Purkinje cell (primary cell): ENCODE data around the gene ACAP1. TPM values are rescaled to one million over a fixed set of nuclear protein-coding genes. Genes with fewer than 3 reads are reported as not detected.

Experiments used
- polyA plus RNA-seq: library from polyadenylated mRNA; unstranded; fragments of >200 nt; fragmentation: Nextera tagmentation; gene quantifications from 2 replicates; pipeline ENCODE4 v1.2.1, GENCODE V29; 2014

The ACAP1 gene, protein sequence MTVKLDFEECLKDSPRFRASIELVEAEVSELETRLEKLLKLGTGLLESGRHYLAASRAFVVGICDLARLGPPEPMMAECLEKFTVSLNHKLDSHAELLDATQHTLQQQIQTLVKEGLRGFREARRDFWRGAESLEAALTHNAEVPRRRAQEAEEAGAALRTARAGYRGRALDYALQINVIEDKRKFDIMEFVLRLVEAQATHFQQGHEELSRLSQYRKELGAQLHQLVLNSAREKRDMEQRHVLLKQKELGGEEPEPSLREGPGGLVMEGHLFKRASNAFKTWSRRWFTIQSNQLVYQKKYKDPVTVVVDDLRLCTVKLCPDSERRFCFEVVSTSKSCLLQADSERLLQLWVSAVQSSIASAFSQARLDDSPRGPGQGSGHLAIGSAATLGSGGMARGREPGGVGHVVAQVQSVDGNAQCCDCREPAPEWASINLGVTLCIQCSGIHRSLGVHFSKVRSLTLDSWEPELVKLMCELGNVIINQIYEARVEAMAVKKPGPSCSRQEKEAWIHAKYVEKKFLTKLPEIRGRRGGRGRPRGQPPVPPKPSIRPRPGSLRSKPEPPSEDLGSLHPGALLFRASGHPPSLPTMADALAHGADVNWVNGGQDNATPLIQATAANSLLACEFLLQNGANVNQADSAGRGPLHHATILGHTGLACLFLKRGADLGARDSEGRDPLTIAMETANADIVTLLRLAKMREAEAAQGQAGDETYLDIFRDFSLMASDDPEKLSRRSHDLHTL
- polyA plus RNA-seq: 4.1 and 5.8 TPM in 2 replicates

DNA sequence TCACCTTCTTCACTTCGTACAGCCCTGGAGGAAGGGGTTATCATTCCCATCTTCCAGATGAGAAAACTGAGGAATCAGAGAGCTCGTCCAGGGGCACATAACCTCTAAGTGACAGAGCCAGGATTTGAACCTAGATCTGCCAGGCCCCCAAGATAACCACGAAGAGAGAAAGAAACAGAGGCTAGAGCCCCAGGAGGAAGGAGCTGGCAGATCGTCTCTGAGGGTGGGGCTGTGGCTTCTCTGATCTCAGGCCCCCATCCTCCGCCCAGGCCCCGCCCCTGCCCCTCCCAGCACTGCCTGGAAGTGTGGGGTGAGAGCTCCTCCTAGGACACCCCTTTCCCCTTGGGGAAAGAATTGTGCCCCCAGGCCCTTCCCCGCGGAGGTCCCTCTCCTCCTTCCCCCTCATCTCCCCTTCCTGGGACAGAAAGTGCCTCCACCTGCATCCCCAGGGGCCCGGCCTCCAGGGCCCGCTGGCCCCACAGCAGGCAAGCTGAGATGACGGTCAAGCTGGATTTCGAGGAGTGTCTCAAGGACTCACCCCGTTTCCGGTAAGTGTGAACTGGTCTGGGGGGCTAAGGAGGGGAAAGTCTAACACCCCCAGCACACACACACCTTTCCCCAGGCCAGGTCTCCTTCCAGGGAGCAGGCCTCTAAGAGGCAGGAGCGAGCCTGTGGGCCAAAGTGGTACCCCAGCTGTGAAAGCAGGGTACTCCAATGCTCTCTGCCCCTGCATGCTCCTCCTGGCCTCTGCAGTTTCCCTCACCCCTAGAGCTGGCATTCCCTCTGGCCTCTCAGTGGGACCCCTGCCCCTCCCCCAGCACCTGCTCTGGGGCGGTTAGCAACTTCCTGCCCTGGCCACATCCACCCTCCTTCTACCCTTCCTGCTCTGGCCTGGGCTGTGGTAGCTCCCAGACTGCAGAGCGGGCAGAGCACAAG is at the start of gene ACAP1:
Gene ACAP1, plus strand, starts transcription at position 290 of the 936 bp plus-strand sequence. Its CDS starts 206 bp downstream, at position 496.

DNA sequence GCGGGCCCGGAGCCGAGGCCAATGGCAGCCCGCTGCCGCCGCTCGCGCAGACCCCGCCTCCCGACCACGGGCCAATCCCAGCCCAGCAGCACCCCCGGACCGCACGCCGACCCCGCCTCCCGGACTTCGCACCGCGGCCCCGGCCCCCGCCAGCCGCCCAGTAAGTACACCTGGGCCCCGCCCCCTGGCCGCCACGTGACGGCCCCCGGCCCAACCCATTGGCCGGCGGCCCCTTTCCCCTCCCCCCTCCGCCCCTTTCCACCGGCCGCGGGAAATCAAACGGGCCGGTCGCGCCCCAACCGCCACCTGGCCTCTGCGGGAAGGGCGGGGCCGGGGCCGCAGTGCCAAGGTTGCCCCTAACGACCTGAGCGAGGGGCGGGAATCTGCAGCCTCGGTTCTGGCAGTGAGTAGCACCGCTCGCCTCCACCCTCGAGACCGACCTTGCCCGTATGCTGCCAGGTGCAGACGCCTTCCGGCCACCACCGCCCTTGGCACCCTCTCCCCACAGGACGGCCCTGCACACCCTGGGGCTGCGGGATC is 41.6 kb upstream of the ACAP1 start, which contains the start of gene YBX2:
Gene YBX2, minus strand, starts transcription at position 26 of the 540 bp plus-strand sequence. CDS start 139 bp downstream, outside the sequence.

DNA sequence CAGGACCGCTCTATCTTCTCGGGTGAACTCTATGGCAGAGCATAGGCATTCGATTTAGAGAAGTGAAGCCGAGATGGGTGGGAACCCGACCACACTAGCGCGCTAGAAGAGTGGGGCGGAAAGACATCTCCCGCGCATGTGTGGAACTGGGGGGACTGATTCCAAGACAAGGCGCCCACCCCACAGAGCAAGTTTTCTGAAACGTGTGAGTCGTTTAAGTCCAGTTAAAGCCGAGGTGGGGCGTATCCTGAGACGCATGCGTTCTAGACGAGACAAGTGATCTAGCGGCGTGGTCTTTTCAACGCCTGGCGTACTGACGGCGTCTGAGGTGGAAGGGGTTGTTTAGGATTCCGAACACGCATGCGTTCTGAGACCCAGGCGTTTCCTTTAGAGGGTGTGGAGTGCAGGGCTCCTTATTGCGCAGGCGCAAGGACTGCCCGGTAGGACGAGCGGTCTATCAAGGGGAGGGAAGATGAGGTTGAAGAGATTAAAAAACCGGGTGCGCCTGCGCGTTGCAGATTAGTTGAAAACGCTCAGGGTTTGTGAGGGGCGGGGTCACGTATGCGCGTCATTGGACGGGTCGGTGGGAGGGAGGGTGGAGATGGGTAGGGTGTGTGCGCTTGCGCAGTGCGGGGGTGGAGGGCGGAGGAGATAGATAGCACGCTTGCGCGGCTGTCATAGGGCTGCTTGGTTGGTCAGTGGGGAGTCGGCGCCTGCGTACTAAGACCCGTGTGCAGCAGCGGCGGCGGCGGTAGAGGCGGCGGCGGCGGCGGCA is 29.2 kb upstream of the ACAP1 start, which contains the start of gene EIF5A:
Gene EIF5A, plus strand, starts transcription at position 718 of the 775 bp plus-strand sequence. CDS start 2,008 bp downstream, outside the sequence.

DNA sequence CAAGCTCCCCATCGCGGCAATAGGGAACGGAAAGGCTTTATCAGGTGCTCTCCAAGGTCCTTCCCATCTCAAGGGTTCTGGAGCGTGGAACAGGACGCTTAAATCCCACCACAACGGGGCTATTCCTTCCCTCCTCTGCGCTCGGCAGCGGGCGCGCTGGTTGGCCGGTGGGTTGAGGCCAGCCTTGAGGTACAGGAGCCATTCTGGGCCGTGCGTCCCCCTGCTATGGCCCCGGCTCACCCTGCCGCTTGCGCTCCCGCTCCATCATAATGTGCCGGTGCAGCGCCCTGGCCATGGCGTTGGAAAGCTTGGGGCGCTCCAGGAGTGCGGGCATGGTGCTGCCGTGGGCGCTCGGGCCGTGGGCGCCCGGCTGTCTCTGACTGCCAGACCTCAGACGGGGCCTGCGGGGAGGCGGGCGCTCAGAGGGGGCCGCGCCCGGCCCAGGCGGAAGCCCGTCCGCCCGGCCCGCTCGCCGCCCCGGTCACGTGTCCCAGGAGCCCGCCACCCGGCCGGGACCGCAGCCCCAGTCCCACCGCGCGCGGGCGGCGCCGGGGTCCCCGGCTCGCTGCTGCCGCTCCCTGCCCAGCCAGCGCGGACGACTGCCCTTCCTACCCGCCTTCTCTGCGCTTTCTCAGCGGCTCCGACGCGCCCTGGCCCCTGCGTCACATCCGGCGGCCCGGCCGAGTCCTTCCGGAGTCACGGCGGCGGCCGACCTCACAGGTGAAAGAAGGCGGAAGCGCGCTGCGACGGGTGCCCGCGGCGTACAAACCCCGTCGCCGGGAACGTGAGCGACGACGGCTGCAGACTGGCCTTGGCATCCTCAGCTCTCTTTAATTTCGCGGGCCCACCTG is 21.4 kb upstream of the ACAP1 start, which contains the start of gene GPS2:
Gene GPS2, minus strand, starts transcription at position 642 of the 851 bp plus-strand sequence. Its CDS starts 308 bp downstream, at position 334.

DNA sequence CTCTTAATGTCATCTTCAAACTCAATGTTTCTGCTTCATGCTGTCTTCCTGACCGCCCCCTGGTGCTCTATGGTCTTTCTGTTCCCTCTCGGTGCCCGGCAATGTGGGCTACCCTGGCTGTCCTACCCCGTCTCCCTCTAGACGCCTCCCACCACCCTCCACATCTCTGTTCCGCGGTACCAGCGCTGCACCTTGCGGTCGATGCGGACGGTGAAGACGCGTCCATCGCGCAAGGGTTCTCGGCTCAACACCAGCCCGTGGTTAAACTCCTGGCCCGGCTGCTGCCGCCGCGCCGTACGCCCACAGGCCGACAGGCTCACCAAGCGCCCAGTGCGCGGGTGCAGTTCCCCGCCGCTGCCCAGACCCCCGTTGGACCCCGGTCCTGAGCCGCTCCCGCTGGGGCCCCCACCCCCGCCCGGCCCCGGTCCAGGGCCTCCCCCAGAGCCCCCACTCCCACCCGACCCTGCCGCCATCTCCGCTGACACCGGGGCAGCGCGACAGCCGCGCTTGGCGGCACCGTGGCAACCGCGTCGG is 7.4 kb upstream of the ACAP1 start, which contains the start of gene NEURL4:
Gene NEURL4, minus strand, starts transcription at position 496 of the 534 bp plus-strand sequence. Its CDS starts 23 bp downstream, at position 473.

DNA sequence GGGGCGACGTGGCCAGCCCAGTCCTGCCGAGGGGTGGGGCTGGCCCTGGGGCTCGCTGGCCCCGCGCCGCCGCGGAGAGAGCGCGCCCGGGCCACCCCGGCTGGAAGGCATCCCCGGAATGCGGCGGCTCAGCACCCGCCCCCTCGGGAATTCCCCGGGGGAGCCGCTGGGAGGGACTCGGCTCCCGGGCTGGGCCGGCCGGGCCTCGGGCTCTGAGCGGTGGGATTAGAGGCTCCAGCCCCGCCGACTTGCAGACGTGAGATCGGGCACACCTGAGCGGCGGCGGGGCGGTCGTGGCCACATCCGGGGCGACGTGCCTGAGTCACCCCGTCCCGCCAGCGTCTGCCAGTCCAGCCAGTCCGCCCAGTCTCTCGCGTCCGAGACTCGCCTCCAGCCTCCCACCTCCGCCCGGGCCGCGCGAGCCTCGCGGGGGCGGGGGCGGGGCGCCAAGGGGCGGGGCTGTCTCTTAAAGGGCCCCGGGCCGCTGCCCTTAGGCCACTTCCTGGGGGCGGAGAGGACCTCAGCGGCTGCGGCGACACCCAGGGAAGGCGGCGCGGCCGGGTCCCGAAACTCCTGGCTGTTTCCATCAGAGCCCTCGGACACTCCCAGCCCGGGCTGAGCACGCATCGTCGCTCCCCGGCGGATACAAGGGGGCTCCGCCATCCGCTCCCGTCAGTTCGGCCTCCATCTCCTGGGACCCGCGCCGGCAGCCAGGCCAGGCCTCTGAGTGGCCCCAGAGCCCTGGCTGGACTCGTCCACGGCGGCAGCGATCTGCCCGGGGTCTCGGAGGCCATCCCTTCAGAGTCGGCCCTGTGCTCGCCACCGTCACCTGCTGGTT is 15.6 kb downstream of the ACAP1 start, which contains the start of gene KCTD11:
Gene KCTD11, plus strand, starts transcription at position 498 of the 838 bp plus-strand sequence.

DNA sequence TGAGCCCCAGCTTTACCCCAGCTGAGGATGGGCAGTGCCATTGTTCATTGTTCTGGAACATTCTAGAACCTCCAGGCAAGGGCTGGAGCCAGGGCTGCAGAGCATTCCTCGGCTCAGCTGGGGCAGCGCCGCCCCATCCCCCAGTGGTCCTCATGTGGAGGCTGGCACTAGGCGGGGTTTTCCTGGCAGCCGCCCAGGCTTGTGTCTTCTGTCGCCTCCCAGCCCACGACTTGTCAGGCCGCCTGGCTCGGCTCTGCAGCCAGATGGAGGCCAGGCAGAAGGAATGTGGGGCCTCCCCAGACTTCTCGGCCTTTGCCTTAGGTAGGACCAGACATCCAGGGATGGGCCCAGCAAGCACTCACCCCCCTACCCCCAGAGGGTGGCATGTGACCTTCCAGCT is 18.7 kb downstream of the ACAP1 start, which contains the start of gene TMEM95:
Gene TMEM95, plus strand, starts transcription at position 104 of the 400 bp plus-strand sequence. Its CDS starts 49 bp downstream, at position 153.

DNA sequence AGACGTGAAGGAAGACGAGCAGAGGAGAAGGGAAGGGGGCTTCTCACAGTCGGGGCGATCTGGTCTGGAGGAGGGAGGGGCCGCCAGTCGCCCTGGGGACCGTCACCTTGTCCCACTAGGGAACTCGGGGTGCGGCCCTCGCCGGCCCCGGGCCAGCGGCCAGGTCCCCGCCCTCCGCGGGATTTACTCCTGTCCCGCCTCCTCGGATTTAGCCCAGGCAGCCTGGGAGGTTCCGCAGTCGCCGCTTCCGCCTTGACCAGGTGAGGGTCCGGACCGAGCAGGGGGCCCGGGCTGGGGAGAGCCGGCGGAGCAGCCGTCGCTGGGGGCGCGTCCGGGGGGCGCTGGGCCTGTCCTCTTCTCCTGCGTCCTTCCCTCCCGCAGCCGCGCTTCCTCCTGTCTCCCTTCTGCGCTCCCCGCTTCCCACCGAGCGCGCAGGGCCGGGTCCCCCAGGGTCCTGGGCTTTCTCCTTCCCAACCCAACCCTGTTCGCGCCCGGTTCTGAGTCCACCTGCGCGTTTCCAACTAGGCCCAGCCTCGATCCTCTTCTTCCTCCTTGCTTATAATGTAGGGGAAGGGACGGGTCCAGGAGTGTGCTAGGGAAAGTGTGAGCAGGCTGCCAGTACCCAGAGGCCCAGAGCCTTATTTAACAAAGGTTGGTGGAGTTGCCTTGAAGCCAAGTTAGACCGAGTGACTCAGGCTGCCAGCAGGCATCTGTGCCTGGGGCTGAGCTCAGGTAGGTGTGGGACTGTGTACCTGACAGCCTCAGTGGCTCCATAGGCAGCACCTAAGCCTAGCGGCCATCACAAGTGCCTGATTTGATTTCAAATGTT is 44.7 kb downstream of the ACAP1 start, which contains the start of gene TNK1:
Gene TNK1, plus strand, starts transcription at position 235 of the 829 bp plus-strand sequence. CDS start 1,838 bp downstream, outside the sequence.

DNA sequence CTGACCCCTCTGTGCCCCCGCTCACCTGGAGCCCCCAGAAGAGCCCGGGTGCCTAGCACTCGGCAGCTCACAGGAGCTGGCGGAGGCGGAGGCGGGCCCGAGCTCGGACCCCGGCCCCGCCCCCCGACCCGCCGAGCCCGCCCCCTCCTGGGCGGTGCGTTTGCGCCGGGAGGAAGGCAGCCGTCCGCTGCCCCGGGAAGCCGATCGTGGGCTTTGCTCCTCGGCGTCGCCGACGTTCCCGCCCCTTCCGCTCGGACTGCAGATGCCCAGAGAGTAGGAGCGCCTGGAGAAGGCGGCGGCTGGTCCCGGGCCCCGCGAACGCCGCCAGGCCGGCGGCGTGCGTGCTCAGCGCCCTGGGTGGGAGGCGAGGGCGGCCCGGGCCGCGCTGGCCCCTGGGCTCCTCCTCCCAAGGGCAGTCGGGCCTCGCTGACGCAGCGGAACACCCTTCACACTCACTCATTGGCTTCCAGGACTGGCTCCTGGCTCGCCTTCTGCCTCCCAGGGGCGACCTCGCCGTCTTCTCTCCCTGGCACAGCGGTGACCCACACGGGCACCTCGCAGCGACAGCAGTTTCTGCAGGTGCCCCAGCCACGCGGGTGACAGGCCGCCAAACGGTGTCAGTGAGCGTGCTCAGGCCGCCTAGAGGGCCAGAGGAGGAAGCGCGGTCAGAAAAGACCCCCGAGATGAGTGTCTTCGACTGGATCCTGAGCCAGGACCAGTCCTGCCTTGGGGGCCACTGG is 58.3 kb downstream of the ACAP1 start, which contains the start of gene PLSCR3:
Gene PLSCR3, minus strand, starts transcription at position 74 of the 740 bp plus-strand sequence. CDS start 415 bp downstream, outside the sequence.

Other genes with a start within 250 kb of the ACAP1 start
- gene ASGR2, start 221.7 kb upstream of the ACAP1 start, polyA plus RNA-seq: 0.57 and 4.5 TPM in 2 replicates
- gene ASGR1, start 157.2 kb upstream of the ACAP1 start, polyA plus RNA-seq: 1.7 and 5.0 TPM in 2 replicates
- 1.7 and 3.0 TPM in 2 replicates for gene DLG4, start 116.7 kb upstream of the ACAP1 start, polyA plus RNA-seq
- gene ACADVL, start 116.6 kb upstream of the ACAP1 start, polyA plus RNA-seq: 50.1 and 52.5 TPM in 2 replicates
- 0.91 and 1.8 TPM in 2 replicates for gene DVL2, start 102.0 kb upstream of the ACAP1 start, polyA plus RNA-seq
- 8.9 and 12.1 TPM in 2 replicates for gene PHF23, start 97.1 kb upstream of the ACAP1 start, polyA plus RNA-seq
- gene GABARAP, start 94.1 kb upstream of the ACAP1 start, polyA plus RNA-seq: 235 and 613 TPM in 2 replicates
- 9.3 and 15.5 TPM in 2 replicates for gene CTDNEP1, start 84.8 kb upstream of the ACAP1 start, polyA plus RNA-seq
- gene ELP5, start 84.3 kb upstream of the ACAP1 start, polyA plus RNA-seq: 15.8 and 16.6 TPM in 2 replicates
- not detected in 2 replicates for gene CLDN7, start 74.1 kb upstream of the ACAP1 start, polyA plus RNA-seq
- gene SLC2A4, start 54.8 kb upstream of the ACAP1 start, polyA plus RNA-seq: not detected in 2 replicates
- gene YBX2, start 41.9 kb upstream of the ACAP1 start, polyA plus RNA-seq: not detected in 2 replicates
- 41.6 and 47.0 TPM in 2 replicates for gene EIF5A, start 28.9 kb upstream of the ACAP1 start, polyA plus RNA-seq
- 42.5 and 54.6 TPM in 2 replicates for gene GPS2, start 21.2 kb upstream of the ACAP1 start, polyA plus RNA-seq
- 0.34 TPM in 1 of 2 replicates, not detected in the other for gene NEURL4, start 7.2 kb upstream of the ACAP1 start, polyA plus RNA-seq
- gene KCTD11, start 15.6 kb downstream of the ACAP1 start, polyA plus RNA-seq: not detected in 2 replicates
- not detected in 2 replicates for gene TMEM95, start 18.6 kb downstream of the ACAP1 start, polyA plus RNA-seq
- 0.15 TPM in 1 of 2 replicates, not detected in the other for gene TNK1, start 44.6 kb downstream of the ACAP1 start, polyA plus RNA-seq
- 1.3 and 1.8 TPM in 2 replicates for gene PLSCR3, start 58.0 kb downstream of the ACAP1 start, polyA plus RNA-seq
- 148 and 161 TPM in 2 replicates for gene TMEM256, start 67.6 kb downstream of the ACAP1 start, polyA plus RNA-seq
- gene NLGN2, start 71.3 kb downstream of the ACAP1 start, polyA plus RNA-seq: 6.6 and 13.0 TPM in 2 replicates
- gene SPEM1, start 83.8 kb downstream of the ACAP1 start, polyA plus RNA-seq: not detected in 2 replicates
- not detected in 2 replicates for gene SPEM2, start 89.1 kb downstream of the ACAP1 start, polyA plus RNA-seq
- not detected in 2 replicates for gene SPEM3, start 92.3 kb downstream of the ACAP1 start, polyA plus RNA-seq
- not detected in 2 replicates for gene TMEM102, start 98.9 kb downstream of the ACAP1 start, polyA plus RNA-seq
- 1.2 and 2.0 TPM in 2 replicates for gene FGF11, start 103.0 kb downstream of the ACAP1 start, polyA plus RNA-seq
- gene CHRNB1, start 108.5 kb downstream of the ACAP1 start, polyA plus RNA-seq: 14.7 and 16.0 TPM in 2 replicates
- 9.2 and 9.5 TPM in 2 replicates for gene ZBTB4, start 143.1 kb downstream of the ACAP1 start, polyA plus RNA-seq
- not detected in 2 replicates for gene SLC35G6, start 144.9 kb downstream of the ACAP1 start, polyA plus RNA-seq
- 6.4 and 7.7 TPM in 2 replicates for gene POLR2A, start 147.8 kb downstream of the ACAP1 start, polyA plus RNA-seq
- gene TNFSF12, start 212.5 kb downstream of the ACAP1 start, polyA plus RNA-seq: 1.9 and 5.1 TPM in 2 replicates
- 0.28 TPM in 1 of 2 replicates, not detected in the other for gene TNFSF13, start 222.2 kb downstream of the ACAP1 start, polyA plus RNA-seq
- gene SENP3, start 225.4 kb downstream of the ACAP1 start, polyA plus RNA-seq: 2.3 and 3.2 TPM in 2 replicates
- gene CD68, start 243.1 kb downstream of the ACAP1 start, polyA plus RNA-seq: 0.63 TPM in 1 of 2 replicates, not detected in the other
- gene MPDU1, start 247.3 kb downstream of the ACAP1 start, polyA plus RNA-seq: 14.2 and 26.1 TPM in 2 replicates